ENCODE measurements around the gene RNF157.

Gene RNF157

GRCh38 chr17:76166906-76167305, 73.4 kb downstream of the RNF157 start:
- H3K27ac ChIP-seq (replicated peaks) = no peak overlapping the region
- DNase-seq (ENCODE audit: low read depth in 1 of 2, low spot score in 1 of 2) = no peak
- TF ChIP-seq SPI1 (IDR thresholded peaks at IDR 0.05; ENCODE audit: borderline replicate concordance, low read depth) (no peak), GABPA (IDR thresholded peaks at IDR 0.05; ENCODE audit: low read depth) (no peak), POLR2AphosphoS5 (IDR thresholded peaks at IDR 0.05; ENCODE audit: low read depth) (no peak)
- TF ChIP-seq, protein P1, sequence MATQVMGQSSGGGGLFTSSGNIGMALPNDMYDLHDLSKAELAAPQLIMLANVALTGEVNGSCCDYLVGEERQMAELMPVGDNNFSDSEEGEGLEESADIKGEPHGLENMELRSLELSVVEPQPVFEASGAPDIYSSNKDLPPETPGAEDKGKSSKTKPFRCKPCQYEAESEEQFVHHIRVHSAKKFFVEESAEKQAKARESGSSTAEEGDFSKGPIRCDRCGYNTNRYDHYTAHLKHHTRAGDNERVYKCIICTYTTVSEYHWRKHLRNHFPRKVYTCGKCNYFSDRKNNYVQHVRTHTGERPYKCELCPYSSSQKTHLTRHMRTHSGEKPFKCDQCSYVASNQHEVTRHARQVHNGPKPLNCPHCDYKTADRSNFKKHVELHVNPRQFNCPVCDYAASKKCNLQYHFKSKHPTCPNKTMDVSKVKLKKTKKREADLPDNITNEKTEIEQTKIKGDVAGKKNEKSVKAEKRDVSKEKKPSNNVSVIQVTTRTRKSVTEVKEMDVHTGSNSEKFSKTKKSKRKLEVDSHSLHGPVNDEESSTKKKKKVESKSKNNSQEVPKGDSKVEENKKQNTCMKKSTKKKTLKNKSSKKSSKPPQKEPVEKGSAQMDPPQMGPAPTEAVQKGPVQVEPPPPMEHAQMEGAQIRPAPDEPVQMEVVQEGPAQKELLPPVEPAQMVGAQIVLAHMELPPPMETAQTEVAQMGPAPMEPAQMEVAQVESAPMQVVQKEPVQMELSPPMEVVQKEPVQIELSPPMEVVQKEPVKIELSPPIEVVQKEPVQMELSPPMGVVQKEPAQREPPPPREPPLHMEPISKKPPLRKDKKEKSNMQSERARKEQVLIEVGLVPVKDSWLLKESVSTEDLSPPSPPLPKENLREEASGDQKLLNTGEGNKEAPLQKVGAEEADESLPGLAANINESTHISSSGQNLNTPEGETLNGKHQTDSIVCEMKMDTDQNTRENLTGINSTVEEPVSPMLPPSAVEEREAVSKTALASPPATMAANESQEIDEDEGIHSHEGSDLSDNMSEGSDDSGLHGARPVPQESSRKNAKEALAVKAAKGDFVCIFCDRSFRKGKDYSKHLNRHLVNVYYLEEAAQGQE (IDR thresholded peaks at IDR 0.05; ENCODE audit: insufficient replicate concordance, low read depth) = no peak
- TF ChIP-seq, protein P2, sequence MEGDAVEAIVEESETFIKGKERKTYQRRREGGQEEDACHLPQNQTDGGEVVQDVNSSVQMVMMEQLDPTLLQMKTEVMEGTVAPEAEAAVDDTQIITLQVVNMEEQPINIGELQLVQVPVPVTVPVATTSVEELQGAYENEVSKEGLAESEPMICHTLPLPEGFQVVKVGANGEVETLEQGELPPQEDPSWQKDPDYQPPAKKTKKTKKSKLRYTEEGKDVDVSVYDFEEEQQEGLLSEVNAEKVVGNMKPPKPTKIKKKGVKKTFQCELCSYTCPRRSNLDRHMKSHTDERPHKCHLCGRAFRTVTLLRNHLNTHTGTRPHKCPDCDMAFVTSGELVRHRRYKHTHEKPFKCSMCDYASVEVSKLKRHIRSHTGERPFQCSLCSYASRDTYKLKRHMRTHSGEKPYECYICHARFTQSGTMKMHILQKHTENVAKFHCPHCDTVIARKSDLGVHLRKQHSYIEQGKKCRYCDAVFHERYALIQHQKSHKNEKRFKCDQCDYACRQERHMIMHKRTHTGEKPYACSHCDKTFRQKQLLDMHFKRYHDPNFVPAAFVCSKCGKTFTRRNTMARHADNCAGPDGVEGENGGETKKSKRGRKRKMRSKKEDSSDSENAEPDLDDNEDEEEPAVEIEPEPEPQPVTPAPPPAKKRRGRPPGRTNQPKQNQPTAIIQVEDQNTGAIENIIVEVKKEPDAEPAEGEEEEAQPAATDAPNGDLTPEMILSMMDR (IDR thresholded peaks at IDR 0.05; ENCODE audit: insufficient read depth, low read length) = no peak
- H3K4me3 ChIP-seq (replicated peaks; ENCODE audit: insufficient read depth, low read length) = no peak overlapping the region
- no peaks in the 10 kb centered on the region for H3K27me3 ChIP-seq (ENCODE audit: insufficient read depth, poor library complexity, severe bottlenecking)

DNA sequence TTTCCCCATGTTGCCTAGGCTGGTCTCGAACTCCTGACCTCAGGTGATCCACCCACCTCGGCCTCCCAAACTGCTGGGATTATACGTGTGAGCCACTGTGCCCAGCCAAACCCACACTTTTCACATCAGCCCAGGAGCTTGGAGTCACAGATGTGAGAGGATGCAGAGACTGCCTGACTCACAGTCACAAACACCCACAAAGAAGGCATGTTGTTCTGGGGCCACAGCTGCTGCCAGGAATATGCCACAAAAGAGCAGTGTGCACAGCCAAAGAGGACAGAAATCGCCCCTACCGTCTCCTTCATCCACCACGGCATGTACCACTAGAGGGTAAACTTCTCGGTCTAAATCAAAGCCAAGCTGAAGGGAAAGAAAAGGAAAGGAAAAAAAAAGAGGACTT, 74.1 kb downstream of the RNF157 start:
- Histone ChIP-seq H3K4me3 (replicated peaks; ENCODE audit: insufficient read depth, low read length) (no peak overlapping the region), H3K27me3 (ENCODE audit: insufficient read depth, poor library complexity, severe bottlenecking) (no peaks in the 10 kb centered on the region), H3K27ac (replicated peaks) (no peak overlapping the region)
- TF ChIP-seq, protein P1 (IDR thresholded peaks at IDR 0.05; ENCODE audit: insufficient replicate concordance, low read depth) = no peak
- TF ChIP-seq, protein P2 (IDR thresholded peaks at IDR 0.05; ENCODE audit: insufficient read depth, low read length) = no peak
- TF ChIP-seq SPI1 (IDR thresholded peaks at IDR 0.05; ENCODE audit: borderline replicate concordance, low read depth) (no peak), POLR2AphosphoS5 (IDR thresholded peaks at IDR 0.05; ENCODE audit: low read depth) (no peak), GABPA (IDR thresholded peaks at IDR 0.05; ENCODE audit: low read depth) (no peak)
- no peak for DNase-seq (ENCODE audit: low read depth in 1 of 2, low spot score in 1 of 2)

DNA sequence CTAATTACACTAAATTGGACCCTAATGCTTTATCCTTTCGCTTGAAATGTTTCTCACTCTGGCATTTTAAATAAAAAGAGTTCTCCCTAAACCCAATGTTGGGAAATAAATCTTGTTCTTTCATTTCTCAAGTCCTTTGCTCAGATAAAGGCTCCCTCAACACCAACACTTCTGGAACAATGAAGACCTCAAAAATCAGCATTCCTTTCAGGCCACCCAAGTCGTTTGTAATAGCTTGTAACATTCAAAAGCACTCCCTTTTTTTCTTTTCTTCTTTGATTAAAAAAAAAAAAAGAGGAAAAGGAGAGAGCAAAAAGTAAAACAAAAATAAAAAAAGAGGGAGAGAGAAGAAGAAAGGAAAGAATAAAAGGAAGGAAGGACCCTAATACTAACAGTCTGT, 76.0 kb downstream of the RNF157 start:
- H3K27me3 ChIP-seq (ENCODE audit: insufficient read depth, poor library complexity, severe bottlenecking) = no peaks in the 10 kb centered on the region
- no peak overlapping the region for H3K4me3 ChIP-seq (replicated peaks; ENCODE audit: insufficient read depth, low read length)
- TF ChIP-seq POLR2AphosphoS5 (IDR thresholded peaks at IDR 0.05; ENCODE audit: low read depth) (no peak), SPI1 (IDR thresholded peaks at IDR 0.05; ENCODE audit: borderline replicate concordance, low read depth) (no peak), GABPA (IDR thresholded peaks at IDR 0.05; ENCODE audit: low read depth) (no peak)
- TF ChIP-seq, protein P2 (IDR thresholded peaks at IDR 0.05; ENCODE audit: insufficient read depth, low read length) = no peak
- TF ChIP-seq, protein P1 (IDR thresholded peaks at IDR 0.05; ENCODE audit: insufficient replicate concordance, low read depth) = no peak
- DNase-seq (ENCODE audit: low read depth in 1 of 2, low spot score in 1 of 2) = no peak
- no peak overlapping the region for H3K27ac ChIP-seq (replicated peaks)

Data from HL-60 (cell line).